OCI-LY7 (cell line): Measurements from ENCODE around the gene MAL.

ENCODE experiments used
- CTCF ChIP-seq: fragments of 200-600 bp; sonication (generic); conservative IDR thresholded peaks from 2 replicates; pipeline ENCODE4 v1.5.1; 2014; ENCODE audit warnings: mild to moderate bottlenecking, antibody characterized with exemption, low read length, moderate library complexity, mixed read lengths
- EZH2phosphoT487 ChIP-seq: fragments of 200-600 bp; sonication (generic); IDR thresholded peaks from 2 replicates; pipeline ENCODE4 v1.6.1; 2018; ENCODE audit warnings: low read depth, borderline replicate concordance, mild to moderate bottlenecking, mixed run types, antibody characterized with exemption, low read length, moderate library complexity, mixed read lengths

GRCh38 chr2:94979406-94980375, 45.8 kb upstream of the MAL start:
- TF ChIP-seq CTCF (no peak), EZH2phosphoT487 (no peak)
